Measurements from ENCODE around the gene NECTIN1. TPM values are rescaled to one million over a fixed set of nuclear protein-coding genes. Genes with fewer than 3 reads are reported as not detected.

NECTIN1 gene
- total and polyA plus RNA-seq, 2 of the 13 experiments (the other 11 are each of a cell fraction or from before 2014, with no cell fraction given): 3.9 to 7.3 TPM

DNA sequence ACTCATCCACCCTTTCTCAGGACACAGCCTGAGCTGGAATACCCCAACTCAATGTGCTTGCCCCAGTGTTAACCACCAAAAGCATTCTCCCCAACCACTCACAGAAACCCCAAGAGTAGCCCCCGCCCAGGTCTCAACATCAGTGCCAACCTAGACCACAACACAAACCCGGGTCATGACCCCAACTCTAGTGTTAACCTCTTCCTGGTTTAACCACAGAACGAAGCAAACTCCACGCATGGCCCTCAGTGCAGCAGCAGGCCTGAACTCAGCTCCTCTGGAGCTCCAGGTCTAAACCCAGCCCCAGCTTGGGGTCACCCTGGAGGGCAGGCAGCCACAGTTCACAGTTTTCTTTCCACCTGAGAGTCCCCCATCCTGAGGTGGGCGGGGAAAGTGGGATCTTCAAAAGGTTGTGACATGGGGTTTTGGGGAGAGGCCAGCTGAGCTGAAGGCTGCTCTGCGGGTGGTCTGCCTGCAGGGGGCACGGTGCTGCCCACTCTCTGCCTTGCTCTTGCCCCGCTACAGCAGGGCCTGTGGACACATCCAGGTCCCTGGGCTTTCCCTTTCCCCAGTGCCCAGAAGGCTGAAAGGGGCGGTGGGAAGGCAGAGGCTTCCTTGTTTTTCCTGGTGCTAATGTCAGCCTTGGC lies 37.9 kb downstream of the NECTIN1 start:
- ChIA-PET POLR2A (interaction anchor here (1.3 kb wide), 1 partner anchor 8 kb away, joined by 3 read pairs; no protein-coding TSS in a partner anchor), CTCF (ENCODE audit: low intra/inter-chr PET ratio, low total read pairs) (interaction anchor here (2.3 kb wide), 1 partner anchor 38 kb away, joined by 5 read pairs; the partner anchor contains the start of gene NECTIN1)
- 0 out of 2 replicates have a peak, but pooled peaks have one; percentile 31 for TF ChIP-seq RAD21 (CRISPR knock-in tag; IDR thresholded peaks at IDR 0.05)
- peak; percentile 56 for TF ChIP-seq CTCF (CRISPR knock-in tag; IDR thresholded peaks at IDR 0.05)
- no peak for TF ChIP-seq NFE2L2 (IDR thresholded peaks at IDR 0.05; ENCODE audit: low read length)
- peak; percentile 19; the same call in 1 of the 2 replicates for TF ChIP-seq NR2F6 (IDR thresholded peaks at IDR 0.05)
- TF ChIP-seq NR2F6 (CRISPR knock-in tag; IDR thresholded peaks at IDR 0.05): no peak
- no peak for TF ChIP-seq DNMT3B (CRISPR knock-in tag; conservative IDR thresholded peaks at IDR 0.05)
- TF ChIP-seq, protein P1, sequence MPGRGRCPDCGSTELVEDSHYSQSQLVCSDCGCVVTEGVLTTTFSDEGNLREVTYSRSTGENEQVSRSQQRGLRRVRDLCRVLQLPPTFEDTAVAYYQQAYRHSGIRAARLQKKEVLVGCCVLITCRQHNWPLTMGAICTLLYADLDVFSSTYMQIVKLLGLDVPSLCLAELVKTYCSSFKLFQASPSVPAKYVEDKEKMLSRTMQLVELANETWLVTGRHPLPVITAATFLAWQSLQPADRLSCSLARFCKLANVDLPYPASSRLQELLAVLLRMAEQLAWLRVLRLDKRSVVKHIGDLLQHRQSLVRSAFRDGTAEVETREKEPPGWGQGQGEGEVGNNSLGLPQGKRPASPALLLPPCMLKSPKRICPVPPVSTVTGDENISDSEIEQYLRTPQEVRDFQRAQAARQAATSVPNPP (CRISPR knock-in tag; IDR thresholded peaks at IDR 0.05): no peak
- no peak for TF ChIP-seq ZNF335 (CRISPR knock-in tag; IDR thresholded peaks at IDR 0.05)
- TF ChIP-seq MLX (CRISPR knock-in tag; IDR thresholded peaks at IDR 0.05): no peak
- TF ChIP-seq STAG1 (CRISPR knock-in tag; IDR thresholded peaks at IDR 0.05): peak; percentile 42
- TF ChIP-seq NPAS2 (CRISPR knock-in tag; IDR thresholded peaks at IDR 0.05; ENCODE audit: borderline replicate concordance): no peak
- TF ChIP-seq NFKB2 (CRISPR knock-in tag; IDR thresholded peaks at IDR 0.05; ENCODE audit: borderline replicate concordance): no peak
- TF ChIP-seq AKAP8 (CRISPR knock-in tag; IDR thresholded peaks at IDR 0.05): no peak
- Histone ChIP-seq H3K79me2 (ENCODE audit: insufficient read depth, low read length) (no peaks in the 10 kb centered on the region), H3K4me3 (replicated peaks in 1 of 3; ENCODE audit: insufficient read depth in 1 of 3, low read depth in 2 of 3, low read length in 3 of 3) (no peak overlapping the region), H3K9ac (ENCODE audit: insufficient read depth, low read depth, low read length) (no peak overlapping the region), H3K4me1 (ENCODE audit: insufficient read depth, low read length) (peaks cover 60% of the 10 kb centered on the region), H2AFZ (ENCODE audit: low read length) (no peak overlapping the region), H3K9me3 (ENCODE audit: low read length) (no peaks in the 10 kb centered on the region), H3K36me3 (replicated peaks in 1 of 2; ENCODE audit: control insufficient read depth in 1 of 2, insufficient read depth in 2 of 2, low read length in 2 of 2) (no peaks in the 10 kb centered on the region), H3K27me3 (ENCODE audit: control insufficient read depth in 1 of 2, insufficient read depth in 2 of 2, low read length in 2 of 2) (no peaks in the 10 kb centered on the region), H3K4me2 (ENCODE audit: low read depth, low read length) (no peak overlapping the region), H4K20me1 (ENCODE audit: insufficient read depth, low read length) (no peaks in the 10 kb centered on the region), H3K27ac (ENCODE audit: extremely low read length, insufficient read depth, low read length) (no peak overlapping the region)
- peak; percentile 59 for ATAC-seq
- no peak for FAIRE-seq
- no TSS peak for BruUV-seq (replicated peaks)
- WGBS (ENCODE audit: low lambda C conversion rate): 53% methylated on average over 8 of the region's 9 CpGs
- in situ Hi-C loops (cut with HindIII; ENCODE audit: extremely low pct_ligation_motif_present, low pct_unique_long_range_greater_than_20kb): no loop called here
- no peak for DNase-seq (ENCODE audit: low spot score)
- intact Hi-C loops (cut with micrococcal nuclease; ENCODE audit: unreplicated experiment): no loop called here

Data from HepG2 (cell line).